Effector memory CD8-positive, alpha-beta T cell (primary cell): ENCODE results near the gene CD8B2.
"Not testable (repeated sequence)": the region's sequence is repeated elsewhere in the genome, so short reads cannot be mapped to it uniquely, and the experiment has no call there.

Experiments used
- ATAC-seq: fragments of 150-1000 bp; cut with Tn5 transposase; replicated peaks from 2 replicates; pipeline ENCODE4 v1.10.0; 2021; ENCODE audit warnings: mild to moderate bottlenecking, moderate library complexity
- DNase-seq, 3 experiments: peaks; one replicate each; pipeline ENCODE4 v3.0.0; 2021
- H3K27ac Mint-ChIP-seq, 2 donors: one replicate each; pipeline ENCODE4 v1.8.0; 2022; ENCODE audit warnings: mild to moderate bottlenecking in 2 of 2, mixed read lengths in 2 of 2, moderate library complexity in 2 of 2
- H3K27me3 Mint-ChIP-seq, 2 donors: one replicate each; pipeline ENCODE4 v1.8.0; 2022; ENCODE audit warnings: mixed read lengths in 2 of 2
- H3K36me3 Mint-ChIP-seq: one replicate; pipeline ENCODE4 v1.8.0; 2022; ENCODE audit warnings: mild to moderate bottlenecking, moderate library complexity, mixed read lengths; ENCODE audit not compliant: insufficient read depth
- H3K4me1 Mint-ChIP-seq, 2 donors: one replicate each; pipeline ENCODE4 v1.8.0; 2022; ENCODE audit warnings: low read depth in 2 of 2, mixed read lengths in 2 of 2
- H3K4me3 Mint-ChIP-seq, 2 donors: one replicate each; pipeline ENCODE4 v1.8.0; 2022; ENCODE audit warnings: mild to moderate bottlenecking in 2 of 2, mixed read lengths in 2 of 2, moderate library complexity in 2 of 2
- H3K9me3 Mint-ChIP-seq, 2 donors: one replicate each; pipeline ENCODE4 v1.8.0; 2022; ENCODE audit warnings: mixed read lengths in 2 of 2

Gene CD8B2

DNA sequence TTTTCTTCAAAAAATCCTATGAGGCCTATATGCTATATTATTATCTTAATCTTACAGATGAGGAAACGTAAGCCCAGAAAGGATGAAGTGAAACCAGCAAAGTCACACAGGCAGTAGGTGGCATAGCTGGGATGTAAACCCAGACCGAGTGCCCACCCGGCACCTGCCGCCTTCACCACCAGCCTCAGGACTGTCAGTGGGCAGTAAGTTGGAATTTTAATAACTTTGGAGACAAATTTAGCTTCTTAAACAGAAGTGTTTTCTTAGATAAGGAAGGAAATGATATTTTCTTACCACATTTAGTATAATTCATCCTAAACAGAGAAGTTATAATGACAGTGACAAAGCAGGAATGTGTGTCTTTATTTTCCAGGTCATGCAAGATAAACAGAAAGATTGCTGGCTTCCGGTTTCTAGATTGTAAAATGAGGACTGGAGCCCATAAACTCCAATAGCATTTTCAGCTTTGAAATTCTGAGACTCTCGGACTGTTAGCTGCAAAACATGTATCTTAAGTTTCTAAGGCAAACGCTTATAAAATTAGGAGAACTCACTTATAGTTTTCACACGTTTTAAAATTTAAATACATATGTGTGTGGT lies 59.3 kb downstream of the CD8B2 start:
- Mint-ChIP-seq H3K27ac (no peak overlapping the region), H3K27me3 (peaks cover 33 to 64% of the 10 kb centered on the region in 2 donors), H3K4me1 (peaks cover 0 to 2% of the 10 kb centered on the region in 2 donors), H3K9me3 (no peaks in the 10 kb centered on the region), H3K36me3 (no peaks in the 10 kb centered on the region), H3K4me3 (no peak overlapping the region)
- ATAC-seq (no peak), DNase-seq (no peak)

DNA sequence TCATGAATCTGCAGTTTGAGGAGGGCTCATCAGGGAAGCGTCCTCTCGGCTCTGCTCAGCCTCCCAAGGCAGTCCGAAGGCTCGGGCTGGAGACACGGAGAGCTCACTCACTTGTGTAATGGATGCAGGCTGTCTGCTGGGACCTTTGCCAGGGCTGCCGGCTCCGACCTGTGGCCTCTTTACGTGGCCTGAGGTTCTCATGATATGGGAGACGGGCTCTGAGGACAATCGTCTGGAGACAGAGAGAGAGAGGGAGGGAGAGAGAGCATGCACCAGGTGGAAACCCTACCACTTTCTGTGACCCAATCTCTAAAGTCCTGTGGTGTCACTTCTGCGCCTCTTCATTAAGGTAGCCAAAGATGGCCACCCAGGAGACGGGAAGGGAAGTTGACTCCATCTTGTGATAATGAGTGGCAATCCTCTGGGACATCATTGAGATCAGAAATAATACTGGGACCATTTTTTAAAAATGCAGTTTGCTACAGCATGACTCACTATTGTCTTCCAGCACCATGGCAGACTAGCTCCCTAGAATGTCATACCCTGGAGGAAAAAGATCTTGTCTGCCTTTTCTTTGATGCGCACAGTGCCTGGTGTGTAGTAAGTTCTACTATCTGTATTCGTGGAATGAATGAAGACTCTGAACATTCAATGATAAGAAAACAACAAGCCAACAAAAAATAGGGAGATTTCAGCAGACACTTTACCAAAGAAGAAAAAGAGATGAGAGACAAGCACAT lies 60.2 kb downstream of the CD8B2 start:
- no peak overlapping the region for H3K4me3 Mint-ChIP-seq
- no peaks in the 10 kb centered on the region for H3K9me3 Mint-ChIP-seq
- no peak for ATAC-seq
- H3K27me3 Mint-ChIP-seq = peaks cover 28 to 55% of the 10 kb centered on the region in 2 donors
- H3K4me1 Mint-ChIP-seq = peaks cover 0 to 2% of the 10 kb centered on the region in 2 donors
- no peak for DNase-seq
- H3K27ac Mint-ChIP-seq = no peak overlapping the region
- H3K36me3 Mint-ChIP-seq = no peaks in the 10 kb centered on the region

DNA sequence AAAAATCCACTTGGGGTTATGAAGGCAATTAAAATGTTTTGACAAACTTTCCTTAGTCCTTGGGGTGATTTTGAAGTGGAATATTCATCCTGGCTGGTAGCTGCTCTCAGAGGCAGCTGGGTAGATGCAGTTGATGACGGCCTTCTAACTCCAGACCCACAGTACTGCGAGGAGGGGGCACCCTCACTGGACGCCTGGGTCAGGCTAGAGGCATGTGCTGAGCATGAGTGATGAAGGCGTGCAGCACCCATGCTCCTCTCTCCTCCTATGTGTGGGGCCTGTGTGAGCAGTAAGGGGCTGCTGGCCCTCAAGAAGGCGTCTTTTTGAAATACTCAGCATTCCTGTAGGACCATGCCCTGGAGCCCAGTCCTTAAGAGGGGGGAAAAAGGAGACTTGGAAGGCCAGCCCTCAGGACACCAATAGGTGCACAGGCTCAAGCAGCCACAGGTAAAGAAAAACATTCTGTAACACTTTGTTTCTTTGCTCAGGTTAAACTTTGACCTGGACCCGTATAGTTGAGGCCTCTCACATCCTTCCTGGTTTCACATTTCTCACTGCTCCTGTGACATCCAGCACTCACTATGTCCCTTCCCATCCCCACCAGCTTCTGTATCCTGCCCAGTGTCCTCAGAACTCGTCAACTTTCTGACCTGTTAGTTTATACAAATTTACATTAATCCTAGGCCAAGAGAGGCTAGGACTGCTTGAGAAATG lies 64.4 kb downstream of the CD8B2 start:
- H3K27ac Mint-ChIP-seq = no peak overlapping the region
- H3K9me3 Mint-ChIP-seq = no peaks in the 10 kb centered on the region
- no peaks in the 10 kb centered on the region for H3K4me1 Mint-ChIP-seq
- no peak for DNase-seq
- H3K27me3 Mint-ChIP-seq = peaks cover 20 to 27% of the 10 kb centered on the region in 2 donors
- ATAC-seq = no peak
- H3K36me3 Mint-ChIP-seq = no peaks in the 10 kb centered on the region
- H3K4me3 Mint-ChIP-seq = no peak overlapping the region

GRCh38 chr2:106552921-106553320 lies 65.8 kb downstream of the CD8B2 start:
- Mint-ChIP-seq H3K36me3 (no peaks in the 10 kb centered on the region), H3K9me3 (no peaks in the 10 kb centered on the region), H3K4me3 (no peak overlapping the region), H3K27me3 (peaks cover 14 to 26% of the 10 kb centered on the region in 2 donors), H3K4me1 (no peaks in the 10 kb centered on the region), H3K27ac (no peak overlapping the region)
- DNase-seq = no peak
- ATAC-seq = no peak

- Mint-ChIP-seq H3K4me3 (no peak overlapping the region), H3K9me3 (no peaks in the 10 kb centered on the region), H3K27me3 (peaks cover 11 to 22% of the 10 kb centered on the region in 2 donors), H3K4me1 (no peaks in the 10 kb centered on the region), H3K36me3 (no peaks in the 10 kb centered on the region), H3K27ac (no peak overlapping the region)
- no peak for ATAC-seq
- DNase-seq = no peak
Measured at GRCh38 chr2:106553321-106553720, 66.2 kb downstream of the CD8B2 start.

DNA sequence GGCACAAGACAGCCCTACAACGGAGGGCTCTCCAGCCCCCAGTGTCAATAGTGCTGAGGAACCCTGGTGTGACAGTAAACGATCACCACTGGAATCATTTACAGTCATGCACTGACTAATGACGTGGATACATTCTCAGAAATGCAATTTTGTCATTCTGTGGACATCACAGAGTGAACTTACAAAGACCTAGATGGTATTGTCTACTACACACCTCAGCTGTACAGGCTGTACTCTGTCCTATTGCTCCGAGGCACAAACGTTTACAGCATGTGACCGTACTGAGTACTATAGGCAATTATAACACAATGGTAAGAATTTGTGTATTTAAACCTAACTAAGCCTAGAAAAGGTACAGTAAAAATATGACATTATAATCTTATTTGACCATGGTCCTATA lies 67.2 kb downstream of the CD8B2 start:
- Mint-ChIP-seq H3K9me3 (no peaks in the 10 kb centered on the region), H3K4me3 (no peak overlapping the region), H3K27me3 (peaks cover 7 to 23% of the 10 kb centered on the region in 2 donors), H3K36me3 (no peaks in the 10 kb centered on the region), H3K27ac (no peak overlapping the region), H3K4me1 (no peaks in the 10 kb centered on the region)
- ATAC-seq (no peak), DNase-seq (no peak)

DNA sequence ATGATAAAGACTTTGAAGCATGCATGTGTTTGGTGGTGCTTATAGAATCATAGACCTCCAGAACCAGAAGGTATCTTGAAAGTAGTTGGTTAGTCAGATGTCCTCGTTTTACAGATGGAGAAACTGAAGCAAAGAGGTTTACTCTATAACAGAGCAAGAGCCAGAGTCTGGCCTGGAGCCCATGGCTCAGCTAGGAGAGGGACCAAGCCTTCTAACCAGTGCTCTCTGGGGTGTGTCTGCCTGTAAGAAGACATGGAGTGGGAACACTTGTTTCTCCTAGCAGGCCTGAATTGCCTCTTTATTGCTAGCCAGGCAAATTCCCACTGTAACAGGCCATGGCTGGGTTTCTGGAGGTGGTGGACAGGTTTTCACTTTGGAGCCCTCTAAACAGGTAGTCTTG lies 67.9 kb downstream of the CD8B2 start:
- Mint-ChIP-seq H3K27me3 (peaks cover 7 to 29% of the 10 kb centered on the region in 2 donors), H3K4me3 (no peak overlapping the region), H3K4me1 (no peaks in the 10 kb centered on the region), H3K9me3 (no peaks in the 10 kb centered on the region), H3K27ac (no peak overlapping the region), H3K36me3 (no peaks in the 10 kb centered on the region)
- ATAC-seq = no peak
- DNase-seq = no peak

GRCh38 chr2:106559786-106560185 lies 72.6 kb downstream of the CD8B2 start:
- H3K27me3 Mint-ChIP-seq = peaks cover 29 to 66% of the 10 kb centered on the region in 2 donors
- H3K4me1 Mint-ChIP-seq, ATAC-seq, H3K36me3 Mint-ChIP-seq, H3K4me3 Mint-ChIP-seq, DNase-seq, H3K27ac Mint-ChIP-seq, H3K9me3 Mint-ChIP-seq: not testable (repeated sequence)

GRCh38 chr2:106560773-106561172 lies 73.6 kb downstream of the CD8B2 start:
- no peaks in the 10 kb centered on the region for H3K9me3 Mint-ChIP-seq
- no peak overlapping the region for H3K27ac Mint-ChIP-seq
- no peaks in the 10 kb centered on the region for H3K4me1 Mint-ChIP-seq
- H3K4me3 Mint-ChIP-seq = no peak overlapping the region
- no peaks in the 10 kb centered on the region for H3K36me3 Mint-ChIP-seq
- ATAC-seq (no peak), DNase-seq (no peak)
- H3K27me3 Mint-ChIP-seq = peaks cover 23 to 68% of the 10 kb centered on the region in 2 donors

DNA sequence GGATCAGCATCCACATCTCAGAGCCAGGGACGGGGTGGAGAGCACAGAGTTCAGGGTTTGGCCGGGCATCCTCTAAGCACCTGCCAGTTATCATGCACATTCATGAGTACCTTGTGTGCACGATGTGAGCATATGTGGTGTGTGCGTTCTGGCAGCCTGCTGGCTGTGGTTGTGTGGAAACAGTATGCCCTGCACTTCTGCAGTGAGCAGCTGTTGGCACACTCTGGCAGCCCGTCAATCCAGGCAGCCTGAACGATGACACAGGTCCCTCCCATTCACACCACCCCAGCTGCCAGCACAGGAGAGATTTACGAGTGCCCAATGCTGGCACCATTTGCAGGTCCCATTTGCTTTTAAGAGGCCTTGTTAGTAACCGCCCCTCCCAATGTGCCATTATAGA lies 74.2 kb downstream of the CD8B2 start:
- ATAC-seq (no peak), DNase-seq (no peak)
- Mint-ChIP-seq H3K4me3 (no peak overlapping the region), H3K27me3 (peaks cover 27 to 73% of the 10 kb centered on the region in 2 donors), H3K36me3 (no peaks in the 10 kb centered on the region), H3K4me1 (peaks cover 0 to 2% of the 10 kb centered on the region in 2 donors), H3K27ac (no peak overlapping the region), H3K9me3 (no peaks in the 10 kb centered on the region)

- H3K36me3 Mint-ChIP-seq = no peaks in the 10 kb centered on the region
- H3K27me3 Mint-ChIP-seq = peaks cover 31 to 73% of the 10 kb centered on the region in 2 donors
- no peak for DNase-seq
- H3K4me1 Mint-ChIP-seq = peaks cover 0 to 2% of the 10 kb centered on the region in 2 donors
- ATAC-seq = no peak
- no peaks in the 10 kb centered on the region for H3K9me3 Mint-ChIP-seq
- no peak overlapping the region for H3K4me3 Mint-ChIP-seq
- H3K27ac Mint-ChIP-seq = no peak overlapping the region
Measured at GRCh38 chr2:106561803-106562202, 74.6 kb downstream of the CD8B2 start.

- Mint-ChIP-seq H3K4me3 (no peak overlapping the region), H3K9me3 (no peaks in the 10 kb centered on the region), H3K4me1 (peaks cover 0 to 2% of the 10 kb centered on the region in 2 donors), H3K36me3 (no peaks in the 10 kb centered on the region), H3K27me3 (peaks cover 37 to 75% of the 10 kb centered on the region in 2 donors), H3K27ac (no peak overlapping the region)
- DNase-seq (no peak), ATAC-seq (no peak)
Measured at GRCh38 chr2:106562268-106563186, 75.4 kb downstream of the CD8B2 start.

GRCh38 chr2:106563195-106563594 lies 76.0 kb downstream of the CD8B2 start:
- ATAC-seq (no peak), DNase-seq (no peak)
- H3K27ac Mint-ChIP-seq = no peak overlapping the region
- H3K4me1 Mint-ChIP-seq = peaks cover 0 to 2% of the 10 kb centered on the region in 2 donors
- H3K4me3 Mint-ChIP-seq = no peak overlapping the region
- no peaks in the 10 kb centered on the region for H3K36me3 Mint-ChIP-seq
- no peaks in the 10 kb centered on the region for H3K9me3 Mint-ChIP-seq
- H3K27me3 Mint-ChIP-seq = peaks cover 38 to 82% of the 10 kb centered on the region in 2 donors
